CD14-positive monocyte (primary cell): ENCODE data around the gene AATK. TPM values are rescaled to one million over a fixed set of nuclear protein-coding genes. Genes with fewer than 3 reads are reported as not detected.

ENCODE experiments used
- DNase-seq, 3 donors: peaks; one replicate each; pipeline ENCODE4 v3.0.0-alpha.2; 2011 to 2022
- H2AFZ ChIP-seq: 2 replicates; pipeline ENCODE4 v1.6.0; 2012; ENCODE audit warnings: mild to moderate bottlenecking, low read depth, low read length, inconsistent platforms; ENCODE audit not compliant: insufficient read depth, poor library complexity, severe bottlenecking
- H3K27ac ChIP-seq, 2 donors: 1 replicate in 1 of 2; 2 replicates in 1 of 2; pipeline ENCODE4 v1.5.1; 2012 to 2013; ENCODE audit warnings: low read length in 2 of 2, control low read depth in 1 of 2, inconsistent platforms in 1 of 2, low read depth in 1 of 2, mild to moderate bottlenecking in 1 of 2
- H3K27me3 ChIP-seq, 2 donors: one replicate each; pipeline versions ENCODE4 v1.6.0 to v1.6.1; 2011 to 2013; ENCODE audit warnings: low read length in 2 of 2; ENCODE audit not compliant: control insufficient read depth in 2 of 2, insufficient read depth in 2 of 2
- H3K36me3 ChIP-seq, 2 donors: replicated peaks in 1 of 2; 1 replicate in 1 of 2; 2 replicates in 1 of 2; pipeline versions ENCODE4 v1.5.1 to v1.6.1; 2012 to 2013; ENCODE audit warnings: low read length in 2 of 2, control low read depth in 1 of 2, inconsistent platforms in 1 of 2, mild to moderate bottlenecking in 1 of 2; ENCODE audit not compliant: insufficient read depth in 2 of 2, control insufficient read depth in 1 of 2
- H3K4me1 ChIP-seq, 2 donors: 1 replicate in 1 of 2; 2 replicates in 1 of 2; pipeline versions ENCODE4 v1.5.1 to v1.6.1; 2012 to 2013; ENCODE audit warnings: low read length in 2 of 2, control low read depth in 1 of 2, inconsistent platforms in 1 of 2, mild to moderate bottlenecking in 1 of 2, moderate library complexity in 1 of 2; ENCODE audit not compliant: insufficient read depth in 2 of 2, control insufficient read depth in 1 of 2
- H3K4me2 ChIP-seq: replicated peaks from 2 replicates; pipeline ENCODE3; 2012; ENCODE audit warnings: low read length, moderate library complexity, mild to moderate bottlenecking; ENCODE audit not compliant: poor library complexity, severe bottlenecking; ENCODE audit errors: extremely low read depth
- H3K4me3 ChIP-seq, 3 experiments: fragments of 200-600 bp in 1 of 3; sonication (generic) in 1 of 3; replicated peaks in 1 of 3; 1 replicate in 2 of 3; 2 replicates in 1 of 3; pipeline ENCODE4 v1.5.1; 2011 to 2013; ENCODE audit warnings: low read length in 3 of 3, mild to moderate bottlenecking in 3 of 3, control low read depth in 2 of 3, low read depth in 2 of 3, inconsistent platforms in 1 of 3, moderate library complexity in 1 of 3
- H3K79me2 ChIP-seq: 2 replicates; pipeline ENCODE4 v1.6.0; 2012; ENCODE audit warnings: mild to moderate bottlenecking, control low read depth, inconsistent platforms, low read length, moderate library complexity; ENCODE audit not compliant: insufficient read depth
- H3K9ac ChIP-seq: 2 replicates; pipeline ENCODE4 v1.6.0; 2017; ENCODE audit warnings: low read length, mild to moderate bottlenecking; ENCODE audit not compliant: insufficient read depth, poor library complexity, severe bottlenecking
- H3K9me3 ChIP-seq, 2 donors: replicated peaks in 1 of 2; 1 replicate in 1 of 2; 2 replicates in 1 of 2; pipeline versions ENCODE4 v1.5.1 to v1.6.1; 2012 to 2013; ENCODE audit warnings: low read length in 2 of 2, control low read depth in 1 of 2; ENCODE audit not compliant: control insufficient read depth in 1 of 2, insufficient read depth in 1 of 2
- H4K20me1 ChIP-seq: 2 replicates; pipeline ENCODE4 v1.6.0; 2012; ENCODE audit warnings: mild to moderate bottlenecking, low read length, control low read depth, moderate library complexity; ENCODE audit not compliant: insufficient read depth
- H3K27ac Mint-ChIP-seq, 7 donors: one replicate each; pipeline ENCODE4 v1.8.0; 2020; ENCODE audit warnings: mild to moderate bottlenecking in 7 of 7, mixed read lengths in 7 of 7, moderate library complexity in 6 of 7, inconsistent platforms in 2 of 7
- H3K27me3 Mint-ChIP-seq, 3 donors: one replicate each; pipeline ENCODE4 v1.8.0; 2021 to 2022; ENCODE audit warnings: low read depth in 3 of 3, mild to moderate bottlenecking in 3 of 3, mixed read lengths in 3 of 3, moderate library complexity in 3 of 3, inconsistent platforms in 1 of 3
- H3K36me3 Mint-ChIP-seq, 2 donors: one replicate each; pipeline ENCODE4 v1.8.0; 2020; ENCODE audit warnings: mixed read lengths in 2 of 2, inconsistent platforms in 1 of 2, mild to moderate bottlenecking in 1 of 2
- H3K4me1 Mint-ChIP-seq: one replicate; pipeline ENCODE4 v1.8.0; 2020; ENCODE audit warnings: mild to moderate bottlenecking, mixed read lengths
- H3K4me3 Mint-ChIP-seq, 2 donors: one replicate each; pipeline ENCODE4 v1.8.0; 2020; ENCODE audit warnings: mild to moderate bottlenecking in 2 of 2, mixed read lengths in 2 of 2, moderate library complexity in 1 of 2
- H3K9me3 Mint-ChIP-seq, 7 donors: one replicate each; pipeline ENCODE4 v1.8.0; 2020 to 2022; ENCODE audit warnings: mixed read lengths in 7 of 7, mild to moderate bottlenecking in 6 of 7, moderate library complexity in 6 of 7, inconsistent platforms in 2 of 7
- CTCF ChIP-seq: fragments of 200-600 bp; IDR thresholded peaks from one replicate; pipeline ENCODE4 v1.8.0; 2022; ENCODE audit warnings: antibody characterized with exemption, mild to moderate bottlenecking
- WGBS: methylation state at CpG from one replicate; pipeline ENCODE4 v1.1.5; 2013; ENCODE audit warnings: missing lambda C conversion rate; ENCODE audit not compliant: insufficient coverage; 5-methylcytosine and 5-hydroxymethylcytosine counted together
- intact Hi-C, 2 donors: fragments of 100-400 bp; cut with micrococcal nuclease; formaldehyde crosslinking; loops; one replicate each; pipeline versions ENCODE4 v1.15.0 to v1.15.1; 2023
- polyA plus RNA-seq, 3 donors: library from polyadenylated mRNA; depleted of rRNA in 1 of 3; unstranded in 2 of 3; stranded (reverse) in 1 of 3; fragments of 300-500 nt in 2 of 3; fragments of >200 nt in 1 of 3; fragmentation: Illumina TruSeq in 2 of 3; gene quantifications; 1 replicate in 2 of 3; 2 replicates in 1 of 3; pipeline ENCODE4 v1.2.3, GENCODE V29; 2012 to 2021

Gene AATK
- polyA plus RNA-seq, 3 donors = 0.93 to 15.3 (median 2.0) TPM

GRCh38 chr17:81161972-81162371 is 4.0 kb downstream of the AATK start:
- H3K27me3 Mint-ChIP-seq = peaks cover 16 to 36% (median 20%) of the 10 kb centered on the region in 3 donors

GRCh38 chr17:81161536-81161935 is 4.5 kb downstream of the AATK start:
- Histone ChIP-seq H3K4me1 (peaks cover 30 to 41% of the 10 kb centered on the region in 2 donors), H3K4me3 (no peak overlapping the region), H3K36me3 (no peaks in the 10 kb centered on the region), H3K9me3 (no peaks in the 10 kb centered on the region), H3K9ac (peak overlapping the region; percentile 95), H3K79me2 (peaks cover 35% of the 10 kb centered on the region), H3K27ac (no peak overlapping the region), H2AFZ (no peak overlapping the region), H4K20me1 (no peaks in the 10 kb centered on the region), H3K4me2 (no peak overlapping the region), H3K27me3 (peaks cover 0 to 17% of the 10 kb centered on the region in 2 donors)
- peak overlapping the region in 1 of 7 donors; percentile 79 for H3K27ac Mint-ChIP-seq
- no peak for TF ChIP-seq CTCF
- intact Hi-C loops = no loop called here
- peaks cover 12 to 32% (median 15%) of the 10 kb centered on the region in 3 donors for H3K27me3 Mint-ChIP-seq
- H3K9me3 Mint-ChIP-seq = no peaks in the 10 kb centered on the region
- peaks cover 0 to 9% of the 10 kb centered on the region in 2 donors for H3K36me3 Mint-ChIP-seq
- H3K4me3 Mint-ChIP-seq = peak overlapping the region in 1 of 2 donors; percentile 56
- no peak for DNase-seq
- H3K4me1 Mint-ChIP-seq = peaks cover 19% of the 10 kb centered on the region
- WGBS = 97% methylated on average over 12 of the region's 15 CpGs

More at GRCh38 chr17:81161972-81162371, 4.0 kb downstream of the AATK start:
- Histone ChIP-seq H3K36me3 (no peaks in the 10 kb centered on the region), H3K9ac (no peak overlapping the region), H3K27me3 (peaks cover 0 to 21% of the 10 kb centered on the region in 2 donors), H3K27ac (no peak overlapping the region), H2AFZ (no peak overlapping the region), H3K4me1 (peaks cover 33 to 41% of the 10 kb centered on the region in 2 donors), H3K4me2 (no peak overlapping the region), H3K4me3 (no peak overlapping the region), H3K9me3 (no peaks in the 10 kb centered on the region), H3K79me2 (peaks cover 31% of the 10 kb centered on the region), H4K20me1 (no peaks in the 10 kb centered on the region)
- no peak for DNase-seq
- Mint-ChIP-seq H3K27ac (no peak overlapping the region), H3K4me3 (no peak overlapping the region), H3K9me3 (no peaks in the 10 kb centered on the region), H3K4me1 (peaks cover 19% of the 10 kb centered on the region), H3K36me3 (peaks cover 0 to 5% of the 10 kb centered on the region in 2 donors)
- WGBS = 92% methylated on average over 10 of the region's 16 CpGs
- intact Hi-C loops = no loop called here
- no peak for TF ChIP-seq CTCF
